VCaP (cell line): ENCODE results near the gene SNAI3.

Experiments used
- H3K27ac ChIP-seq: fragments of 450-650 bp; 2 replicates; pipeline ENCODE4 v1.5.1; 2017
- CTCF ChIP-seq: fragments of 450-650 bp; conservative IDR thresholded peaks from 2 replicates; pipeline ENCODE4 v1.5.1; 2017; ENCODE audit warnings: mild to moderate bottlenecking, moderate library complexity

The SNAI3 gene

GRCh38 chr16:88701581-88702370 is 15.5 kb upstream of the SNAI3 start:
- H3K27ac ChIP-seq = no peak overlapping the region
- TF ChIP-seq CTCF = no peak

- H3K27ac ChIP-seq = no peak overlapping the region
- no peak for TF ChIP-seq CTCF
Observed at GRCh38 chr16:88700636-88701482, 14.6 kb upstream of the SNAI3 start.

GRCh38 chr16:88700322-88700635 is 14.0 kb upstream of the SNAI3 start:
- no peak overlapping the region for H3K27ac ChIP-seq
- TF ChIP-seq CTCF = no peak

- no peak overlapping the region for H3K27ac ChIP-seq
- TF ChIP-seq CTCF = no peak
Observed at GRCh38 chr16:88699180-88699579, 12.9 kb upstream of the SNAI3 start.

- no peak overlapping the region for H3K27ac ChIP-seq
- no peak for TF ChIP-seq CTCF
Observed at GRCh38 chr16:88698646-88699045, 12.3 kb upstream of the SNAI3 start.

GRCh38 chr16:88697831-88698615 is 11.7 kb upstream of the SNAI3 start:
- peak; percentile 47 for TF ChIP-seq CTCF
- no peak overlapping the region for H3K27ac ChIP-seq

GRCh38 chr16:88697116-88697830 is 11.0 kb upstream of the SNAI3 start:
- no peak for TF ChIP-seq CTCF
- H3K27ac ChIP-seq = no peak overlapping the region
